Omental fat pad (tissue), 4 donors: ENCODE measurements around the gene MARK1. TPM values are rescaled to one million over a fixed set of nuclear protein-coding genes. Genes with fewer than 3 reads are reported as not detected.
"Not testable (repeated sequence)": the region's sequence is repeated elsewhere in the genome, so short reads cannot be mapped to it uniquely, and the experiment has no call there.

ENCODE experiments used
- ATAC-seq: fragments of 150-250 bp; one replicate; pipeline ENCODE4 v1.9.1; 2016; ENCODE audit warnings: mild to moderate bottlenecking, moderate library complexity; ENCODE audit not compliant: low FRiP score
- DNase-seq: peaks from one replicate; pipeline ENCODE4 v3.0.0-alpha.2; 2019; ENCODE audit warnings: low spot score
- CTCF ChIP-seq, 3 donors: fragments of 450-650 bp; IDR thresholded peaks; one replicate each; pipeline ENCODE4 v1.5.1; 2016 to 2017; ENCODE audit warnings: antibody characterized with exemption in 3 of 3, mild to moderate bottlenecking in 3 of 3, moderate library complexity in 2 of 3
- total RNA-seq, 4 donors: library from RNA; depleted of rRNA; stranded (reverse); fragments of >200 nt; gene quantifications; one replicate each; pipeline ENCODE4 v1.1.0, GENCODE V29; 2016

Gene MARK1
- total RNA-seq, 4 donors from 2014 or later = 7.7 to 24.4 (median 9.0) TPM

GRCh38 chr1:220604926-220605325 lies 77.0 kb downstream of the MARK1 start:
- no peak for TF ChIP-seq CTCF (IDR thresholded peaks at IDR 0.05)
- DNase-seq = no peak
- ATAC-seq = no peak

- ATAC-seq = not testable (repeated sequence)
Measured at GRCh38 chr1:220605651-220606050, 77.7 kb downstream of the MARK1 start.

GRCh38 chr1:220611100-220611499 lies 83.2 kb downstream of the MARK1 start:
- not testable (repeated sequence) for ATAC-seq, DNase-seq

More at GRCh38 chr1:220605651-220606050, 77.7 kb downstream of the MARK1 start:
- DNase-seq = not testable (repeated sequence)

GRCh38 chr1:220616836-220617235 lies 88.9 kb downstream of the MARK1 start:
- no peak for ATAC-seq

GRCh38 chr1:220628431-220628830 lies 100.5 kb downstream of the MARK1 start:
- no peak for TF ChIP-seq CTCF (IDR thresholded peaks at IDR 0.05)
- ATAC-seq (no peak), DNase-seq (no peak)

More at GRCh38 chr1:220616836-220617235, 88.9 kb downstream of the MARK1 start:
- TF ChIP-seq CTCF (IDR thresholded peaks at IDR 0.05) = no peak
- DNase-seq = no peak

GRCh38 chr1:220631238-220631815 lies 103.4 kb downstream of the MARK1 start:
- DNase-seq = no peak
- no peak for ATAC-seq
- no peak for TF ChIP-seq CTCF (IDR thresholded peaks at IDR 0.05)

GRCh38 chr1:220637759-220638158 lies 109.8 kb downstream of the MARK1 start:
- no peak for TF ChIP-seq CTCF (IDR thresholded peaks at IDR 0.05)
- no peak for ATAC-seq

GRCh38 chr1:220642285-220642684 lies 114.3 kb downstream of the MARK1 start:
- ATAC-seq = no peak
- DNase-seq = no peak
- no peak for TF ChIP-seq CTCF (IDR thresholded peaks at IDR 0.05)

More at GRCh38 chr1:220637759-220638158, 109.8 kb downstream of the MARK1 start:
- no peak for DNase-seq
